ENCODE measurements around the gene CENPH. TPM values are rescaled to one million over a fixed set of nuclear protein-coding genes. Genes with fewer than 3 reads are reported as not detected.
"Not testable (repeated sequence)": the region's sequence is repeated elsewhere in the genome, so short reads cannot be mapped to it uniquely, and the experiment has no call there.

Gene CENPH
- total and polyA plus RNA-seq, 5 donors from 2014 or later = 5.6 to 9.3 (median 6.0) TPM

DNA sequence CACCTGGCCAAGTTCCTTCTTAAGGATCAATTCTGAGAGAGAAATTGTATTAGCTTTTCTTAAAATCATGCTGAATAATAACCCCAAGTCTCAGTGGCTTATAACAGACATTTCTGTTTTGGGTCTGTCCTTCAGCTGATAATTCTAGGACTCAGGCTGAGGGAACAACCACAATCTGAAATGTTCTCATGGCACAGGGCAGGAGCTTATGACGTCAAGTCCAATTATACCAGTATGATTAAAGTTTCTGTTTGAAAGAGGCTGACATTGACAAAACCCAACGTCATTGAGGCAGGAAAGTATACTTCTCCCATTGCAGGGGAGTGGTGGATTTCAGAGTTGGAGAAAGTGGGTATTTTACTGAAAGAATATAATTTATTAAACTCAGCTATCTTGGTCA, 21.8 kb downstream of the CENPH start:
- Histone ChIP-seq H3K27ac (ENCODE audit: insufficient read depth, low read length, poor library complexity, severe bottlenecking) (no peak overlapping the region), H3K36me3 (ENCODE audit: control insufficient read depth, insufficient read depth, low read length) (no peaks in the 10 kb centered on the region), H3K4me3 (ENCODE audit: low read depth, low read length) (no peak overlapping the region), H3K9me3 (ENCODE audit: control insufficient read depth in 2 of 2, low read length in 2 of 2) (no peaks in the 10 kb centered on the region), H3K27me3 (ENCODE audit: control insufficient read depth, insufficient read depth, low read length) (no peaks in the 10 kb centered on the region), H3K4me1 (ENCODE audit: control insufficient read depth, insufficient read depth, low read length, poor library complexity, severe bottlenecking) (no peaks in the 10 kb centered on the region)
- Mint-ChIP-seq H3K9me3 (no peaks in the 10 kb centered on the region), H3K27ac (peak overlapping the region in 1 of 3 donors; percentile 78), H3K4me3 (no peak overlapping the region), H3K27me3 (no peaks in the 10 kb centered on the region), H3K4me1 (peaks cover 0 to 12% (median 5%) of the 10 kb centered on the region in 4 donors), H3K36me3 (no peaks in the 10 kb centered on the region)
- DNase-seq (no peak), ATAC-seq (ENCODE audit: low read depth in 2 of 2) (no peak)

DNA sequence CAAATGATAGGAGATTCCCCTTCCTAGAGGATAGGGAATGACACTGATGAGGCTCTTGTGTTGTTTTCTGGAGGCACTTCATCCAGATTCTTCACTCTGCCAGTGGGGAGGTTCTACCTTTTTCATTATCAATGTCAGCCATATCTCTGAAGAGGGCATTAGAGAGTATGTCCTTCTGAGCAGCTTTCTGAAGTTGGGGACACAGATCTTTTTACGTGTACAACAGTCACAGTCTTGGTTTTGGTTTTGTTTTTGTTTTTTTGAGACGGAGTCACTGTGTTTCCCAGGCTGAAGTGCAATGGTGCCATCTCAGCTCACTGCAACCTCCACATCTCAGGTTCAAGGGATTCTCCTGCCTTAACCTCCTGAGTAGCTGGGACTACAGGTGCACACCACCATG, 22.6 kb downstream of the CENPH start:
- peak; percentile 37 to 53 for ATAC-seq (ENCODE audit: low read depth in 2 of 2)
- H3K27me3 ChIP-seq (ENCODE audit: control insufficient read depth, insufficient read depth, low read length) = no peaks in the 10 kb centered on the region
- H3K4me1 ChIP-seq (ENCODE audit: control insufficient read depth, insufficient read depth, low read length, poor library complexity, severe bottlenecking) = no peaks in the 10 kb centered on the region
- no peak overlapping the region for H3K27ac ChIP-seq (ENCODE audit: insufficient read depth, low read length, poor library complexity, severe bottlenecking)
- Mint-ChIP-seq H3K27me3 (no peaks in the 10 kb centered on the region), H3K36me3 (no peaks in the 10 kb centered on the region), H3K27ac (peak overlapping the region; percentile 36 to 82 (median 78)), H3K4me3 (peak overlapping the region in 3 of 4 donors; percentile 13 to 56 (median 33)), H3K9me3 (no peaks in the 10 kb centered on the region), H3K4me1 (peaks cover 0 to 13% (median 5%) of the 10 kb centered on the region in 4 donors)
- H3K36me3 ChIP-seq (ENCODE audit: control insufficient read depth, insufficient read depth, low read length) = no peaks in the 10 kb centered on the region
- peak overlapping the region; percentile 30 for H3K4me3 ChIP-seq (ENCODE audit: low read depth, low read length)
- no peaks in the 10 kb centered on the region for H3K9me3 ChIP-seq (ENCODE audit: control insufficient read depth in 2 of 2, low read length in 2 of 2)
- DNase-seq = peak in 1 of 3 donors; percentile 46

GRCh38 chr5:69213513-69214215, 24.3 kb downstream of the CENPH start:
- no peaks in the 10 kb centered on the region for H3K27me3 ChIP-seq (ENCODE audit: control insufficient read depth, insufficient read depth, low read length)
- peaks cover 6% of the 10 kb centered on the region for H3K4me1 ChIP-seq (ENCODE audit: control insufficient read depth, insufficient read depth, low read length, poor library complexity, severe bottlenecking)
- H3K27me3 Mint-ChIP-seq = no peaks in the 10 kb centered on the region
- H3K36me3 Mint-ChIP-seq = no peaks in the 10 kb centered on the region
- ATAC-seq (ENCODE audit: low read depth in 2 of 2) (no peak), DNase-seq (no peak)
- H3K9me3 ChIP-seq (ENCODE audit: control insufficient read depth in 2 of 2, low read length in 2 of 2) = no peaks in the 10 kb centered on the region
- H3K4me3 ChIP-seq (ENCODE audit: low read depth, low read length) = no peak overlapping the region
- no peak overlapping the region for H3K27ac Mint-ChIP-seq
- H3K4me3 Mint-ChIP-seq = no peak overlapping the region
- no peaks in the 10 kb centered on the region for H3K36me3 ChIP-seq (ENCODE audit: control insufficient read depth, insufficient read depth, low read length)
- H3K4me1 Mint-ChIP-seq = peaks cover 0 to 24% (median 9%) of the 10 kb centered on the region in 4 donors
- H3K27ac ChIP-seq (ENCODE audit: insufficient read depth, low read length, poor library complexity, severe bottlenecking) = no peak overlapping the region
- no peaks in the 10 kb centered on the region for H3K9me3 Mint-ChIP-seq

GRCh38 chr5:69217151-69217511, 27.7 kb downstream of the CENPH start:
- Histone ChIP-seq H3K27me3 (ENCODE audit: control insufficient read depth, insufficient read depth, low read length) (no peaks in the 10 kb centered on the region), H3K4me3 (ENCODE audit: low read depth, low read length) (peak overlapping the region; percentile 92), H3K4me1 (ENCODE audit: control insufficient read depth, insufficient read depth, low read length, poor library complexity, severe bottlenecking) (peaks cover 14% of the 10 kb centered on the region), H3K36me3 (ENCODE audit: control insufficient read depth, insufficient read depth, low read length) (no peaks in the 10 kb centered on the region), H3K27ac (ENCODE audit: insufficient read depth, low read length, poor library complexity, severe bottlenecking) (peak overlapping the region; percentile 94), H3K9me3 (ENCODE audit: control insufficient read depth in 2 of 2, low read length in 2 of 2) (no peaks in the 10 kb centered on the region)
- ATAC-seq (ENCODE audit: low read depth in 2 of 2) (no peak), DNase-seq (no peak)
- Mint-ChIP-seq H3K36me3 (peaks cover 2% of the 10 kb centered on the region), H3K4me3 (peak overlapping the region; percentile 97 to 99 (median 98)), H3K4me1 (peaks cover 3 to 37% (median 19%) of the 10 kb centered on the region in 4 donors), H3K9me3 (peaks cover 0 to 2% (median 0%) of the 10 kb centered on the region in 7 donors), H3K27me3 (no peaks in the 10 kb centered on the region), H3K27ac (peak overlapping the region; percentile 99)

- peaks cover 14% of the 10 kb centered on the region for H3K4me1 ChIP-seq (ENCODE audit: control insufficient read depth, insufficient read depth, low read length, poor library complexity, severe bottlenecking)
- peaks cover 0 to 2% (median 0%) of the 10 kb centered on the region in 7 donors for H3K9me3 Mint-ChIP-seq
- no peaks in the 10 kb centered on the region for H3K9me3 ChIP-seq (ENCODE audit: control insufficient read depth in 2 of 2, low read length in 2 of 2)
- ATAC-seq (ENCODE audit: low read depth in 2 of 2) (peak; percentile 88 to 91), DNase-seq (peak; percentile 90 to 95 (median 94))
- no peaks in the 10 kb centered on the region for H3K27me3 Mint-ChIP-seq
- peak overlapping the region; percentile 99 for H3K27ac Mint-ChIP-seq
- H3K27ac ChIP-seq (ENCODE audit: insufficient read depth, low read length, poor library complexity, severe bottlenecking) = peak overlapping the region; percentile 94
- H3K36me3 ChIP-seq (ENCODE audit: control insufficient read depth, insufficient read depth, low read length) = no peaks in the 10 kb centered on the region
- peak overlapping the region; percentile 97 to 99 (median 98) for H3K4me3 Mint-ChIP-seq
- H3K4me1 Mint-ChIP-seq = peaks cover 6 to 39% (median 23%) of the 10 kb centered on the region in 4 donors
- no peaks in the 10 kb centered on the region for H3K27me3 ChIP-seq (ENCODE audit: control insufficient read depth, insufficient read depth, low read length)
- H3K36me3 Mint-ChIP-seq = peaks cover 4% of the 10 kb centered on the region
- peak overlapping the region; percentile 92 for H3K4me3 ChIP-seq (ENCODE audit: low read depth, low read length)
Observed at GRCh38 chr5:69217548-69218526, 28.5 kb downstream of the CENPH start.

GRCh38 chr5:69219939-69220338, 30.6 kb downstream of the CENPH start:
- H3K4me3 ChIP-seq (ENCODE audit: low read depth, low read length) = no peak overlapping the region
- H3K27ac ChIP-seq (ENCODE audit: insufficient read depth, low read length, poor library complexity, severe bottlenecking) = no peak overlapping the region
- Mint-ChIP-seq H3K27me3 (no peaks in the 10 kb centered on the region), H3K4me1 (peaks cover 6 to 37% (median 22%) of the 10 kb centered on the region in 4 donors), H3K4me3 (no peak overlapping the region), H3K9me3 (peaks cover 0 to 2% (median 0%) of the 10 kb centered on the region in 7 donors), H3K27ac (peak overlapping the region in 1 of 3 donors; percentile 56), H3K36me3 (peaks cover 4% of the 10 kb centered on the region)
- ATAC-seq (ENCODE audit: low read depth in 2 of 2) (no peak), DNase-seq (no peak)
- no peaks in the 10 kb centered on the region for H3K36me3 ChIP-seq (ENCODE audit: control insufficient read depth, insufficient read depth, low read length)
- no peaks in the 10 kb centered on the region for H3K27me3 ChIP-seq (ENCODE audit: control insufficient read depth, insufficient read depth, low read length)
- peaks cover 14% of the 10 kb centered on the region for H3K4me1 ChIP-seq (ENCODE audit: control insufficient read depth, insufficient read depth, low read length, poor library complexity, severe bottlenecking)
- no peaks in the 10 kb centered on the region for H3K9me3 ChIP-seq (ENCODE audit: control insufficient read depth in 2 of 2, low read length in 2 of 2)

DNA sequence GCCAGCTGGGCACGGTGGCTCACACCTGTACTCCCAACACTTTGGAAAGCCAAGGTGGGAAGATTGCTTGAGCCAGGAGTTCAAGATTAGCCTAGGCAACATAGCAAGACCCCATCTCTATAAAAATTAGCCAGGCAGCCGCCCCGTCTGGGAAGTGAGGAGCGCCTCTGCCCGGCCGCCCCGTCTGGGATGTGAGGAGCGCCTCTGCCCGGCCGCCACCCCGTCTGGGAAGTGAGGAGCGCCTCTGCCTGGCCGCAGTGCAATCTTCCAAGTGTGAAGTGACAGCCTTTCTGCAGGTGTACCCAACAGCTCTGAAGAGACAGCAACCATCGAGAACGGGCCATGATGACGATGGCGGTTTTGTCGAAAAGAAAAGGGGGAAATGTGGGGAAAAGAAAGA, 31.0 kb downstream of the CENPH start:
- not testable (repeated sequence) for H3K36me3 Mint-ChIP-seq, H3K4me3 Mint-ChIP-seq

More for the DNA sequence above, 31.0 kb downstream of the CENPH start:
- not testable (repeated sequence) for H3K27me3 Mint-ChIP-seq; H3K36me3 ChIP-seq (ENCODE audit: control insufficient read depth, insufficient read depth, low read length); H3K27ac ChIP-seq (ENCODE audit: insufficient read depth, low read length, poor library complexity, severe bottlenecking); H3K9me3 Mint-ChIP-seq; ATAC-seq (ENCODE audit: low read depth in 2 of 2); H3K4me3 ChIP-seq (ENCODE audit: low read depth, low read length); H3K9me3 ChIP-seq (ENCODE audit: control insufficient read depth in 2 of 2, low read length in 2 of 2); DNase-seq; H3K27me3 ChIP-seq (ENCODE audit: control insufficient read depth, insufficient read depth, low read length)
- peaks cover 6 to 35% (median 20%) of the 10 kb centered on the region in 4 donors for H3K4me1 Mint-ChIP-seq
- H3K4me1 ChIP-seq (ENCODE audit: control insufficient read depth, insufficient read depth, low read length, poor library complexity, severe bottlenecking) = peaks cover 14% of the 10 kb centered on the region
- peak overlapping the region in 1 of 3 donors; percentile 56 for H3K27ac Mint-ChIP-seq

Measured in CD4-positive, CD25-positive, alpha-beta regulatory T cell (primary cell).